K562 (cell line): ENCODE measurements around the gene EIF4E2. TPM values are rescaled to one million over a fixed set of nuclear protein-coding genes. Genes with fewer than 3 reads are reported as not detected.
A peak's percentile ranks its signal among the peaks of the same experiment; 100 is the strongest.

Experiments used
- ARHGAP35 ChIP-seq: fragments of 450-650 bp; IDR thresholded peaks from 2 replicates; pipeline ENCODE4 v1.6.1; 2018; ENCODE audit not compliant: partially characterized antibody
- CREB1 ChIP-seq, 2 experiments: sonication (generic) in 1 of 2; formaldehyde crosslinking in 1 of 2; IDR thresholded peaks; 2 replicates each; pipeline versions ENCODE4 v1.6.1 to v1.8.0; 2012 to 2022; ENCODE audit warnings: inconsistent platforms in 1 of 2, mild to moderate bottlenecking in 1 of 2, missing genetic modification reagents in 1 of 2, moderate library complexity in 1 of 2
- DNMT1 ChIP-seq: fragments of 450-650 bp; IDR thresholded peaks from 2 replicates; pipeline ENCODE4 v1.6.1; 2016; ENCODE audit warnings: antibody characterized with exemption, mild to moderate bottlenecking
- EWSR1 ChIP-seq: fragments of 450-650 bp; IDR thresholded peaks from 2 replicates; pipeline ENCODE4 v1.6.1; 2018; ENCODE audit warnings: borderline replicate concordance, mild to moderate bottlenecking, low read depth, moderate library complexity; ENCODE audit not compliant: partially characterized antibody
- GTF2F1 ChIP-seq: IDR thresholded peaks from 2 replicates; pipeline ENCODE4 v1.6.1; 2011; ENCODE audit warnings: low read depth, low read length, improper control_type of control experiment
- MYBL2 ChIP-seq, 2 experiments: fragments of 450-650 bp in 1 of 2; sonication (generic) in 1 of 2; formaldehyde crosslinking in 1 of 2; IDR thresholded peaks; 2 replicates each; pipeline versions ENCODE4 v1.6.1 to v1.8.1; 2017 to 2022; ENCODE audit warnings: borderline replicate concordance in 1 of 2, inconsistent platforms in 1 of 2, low read depth in 1 of 2, mild to moderate bottlenecking in 1 of 2, missing genetic modification reagents in 1 of 2, moderate library complexity in 1 of 2
- NFRKB ChIP-seq: fragments of 450-650 bp; IDR thresholded peaks from 2 replicates; pipeline ENCODE4 v1.6.1; 2016; ENCODE audit warnings: low read depth
- PHF21A ChIP-seq: fragments of 450-650 bp; IDR thresholded peaks from 2 replicates; pipeline ENCODE4 v1.6.1; 2017; ENCODE audit warnings: low read depth, borderline replicate concordance
- PURB ChIP-seq: sonication (generic); formaldehyde crosslinking; IDR thresholded peaks from 2 replicates; pipeline ENCODE4 v1.9.0; 2021; ENCODE audit warnings: low read depth, mild to moderate bottlenecking, missing genetic modification reagents
- RBFOX2 ChIP-seq: fragments of 200-400 bp; formaldehyde crosslinking; IDR thresholded peaks from 2 replicates; pipeline ENCODE4 v1.6.1; 2017; ENCODE audit warnings: low read depth, mild to moderate bottlenecking, low read length, moderate library complexity
- SIRT6 ChIP-seq: IDR thresholded peaks from one replicate; pipeline ENCODE4 v1.6.1; 2012; ENCODE audit warnings: low read depth, mild to moderate bottlenecking, control low read depth, inconsistent platforms, low read length, moderate library complexity
- TRIM28 ChIP-seq: fragments of 450-650 bp; IDR thresholded peaks from 2 replicates; pipeline ENCODE4 v1.6.1; 2017
- XRCC4 ChIP-seq: IDR thresholded peaks from one replicate; pipeline ENCODE4 v1.6.1; 2011; ENCODE audit not compliant: insufficient read depth, insufficient read length; ENCODE audit errors: extremely low read depth
- ZNF263 ChIP-seq: sonication (generic); formaldehyde crosslinking; IDR thresholded peaks from 2 replicates; pipeline ENCODE4 v1.8.0; 2022; ENCODE audit warnings: mild to moderate bottlenecking, missing genetic modification reagents, borderline replicate concordance
- ZNF609 ChIP-seq: sonication (generic); formaldehyde crosslinking; IDR thresholded peaks from 2 replicates; pipeline ENCODE4 v1.8.1; 2023; ENCODE audit warnings: missing genetic modification reagents, mild to moderate bottlenecking, borderline replicate concordance
- polyA plus RNA-seq, 8 experiments: library from polyadenylated mRNA; depleted of rRNA in 4 of 8; stranded (reverse) in 5 of 8; unstranded in 3 of 8; fragments of >200 nt; fragmentation: Nextera tagmentation in 2 of 8; fragmentation: Illumina TruSeq in 1 of 8; extraction: Ambion mirVana in 2 of 8; extraction: Trizol in 1 of 8; gene quantifications; 2 replicates each; pipeline versions ENCODE4 v1.2.1 to v1.2.3, GENCODE V29; 2011 to 2014; ENCODE audit warnings: inconsistent platforms in 1 of 8, missing spikeins in 1 of 8
- total RNA-seq, 7 experiments: library from RNA; depleted of rRNA in 6 of 7; stranded (reverse); fragments of >200 nt in 6 of 7; fragmentation: Illumina TruSeq in 2 of 7; extraction: Trizol in 2 of 7; gene quantifications; 2 replicates each; pipeline versions ENCODE4 v1.2.1 to v1.2.3, GENCODE V29; 2011 to 2021; ENCODE audit warnings: low replicate concordance in 1 of 7
- TF ChIP-seq, protein P1 (sequence below): fragments of 450-650 bp; formaldehyde crosslinking; IDR thresholded peaks from 2 replicates; pipeline ENCODE4 v1.4.0; 2020; ENCODE audit warnings: mild to moderate bottlenecking, moderate library complexity
- TF ChIP-seq, protein P2 (sequence below): sonication (generic); formaldehyde crosslinking; IDR thresholded peaks from 2 replicates; pipeline ENCODE4 v1.8.0; 2022; ENCODE audit warnings: missing genetic modification reagents, mild to moderate bottlenecking, moderate library complexity, borderline replicate concordance
- TF ChIP-seq, protein P3 (sequence below): fragments of 250-450 bp; sonication (Bioruptor Pico); IDR thresholded peaks from 2 replicates; pipeline ENCODE4 v1.8.0; 2021; ENCODE audit warnings: mild to moderate bottlenecking, moderate library complexity

EIF4E2 gene
- total and polyA plus RNA-seq, 9 of the 15 experiments (the other 6 are each of a cell fraction or from before 2014, with no cell fraction given): 33.9 to 169 (median 77.5) TPM

DNA sequence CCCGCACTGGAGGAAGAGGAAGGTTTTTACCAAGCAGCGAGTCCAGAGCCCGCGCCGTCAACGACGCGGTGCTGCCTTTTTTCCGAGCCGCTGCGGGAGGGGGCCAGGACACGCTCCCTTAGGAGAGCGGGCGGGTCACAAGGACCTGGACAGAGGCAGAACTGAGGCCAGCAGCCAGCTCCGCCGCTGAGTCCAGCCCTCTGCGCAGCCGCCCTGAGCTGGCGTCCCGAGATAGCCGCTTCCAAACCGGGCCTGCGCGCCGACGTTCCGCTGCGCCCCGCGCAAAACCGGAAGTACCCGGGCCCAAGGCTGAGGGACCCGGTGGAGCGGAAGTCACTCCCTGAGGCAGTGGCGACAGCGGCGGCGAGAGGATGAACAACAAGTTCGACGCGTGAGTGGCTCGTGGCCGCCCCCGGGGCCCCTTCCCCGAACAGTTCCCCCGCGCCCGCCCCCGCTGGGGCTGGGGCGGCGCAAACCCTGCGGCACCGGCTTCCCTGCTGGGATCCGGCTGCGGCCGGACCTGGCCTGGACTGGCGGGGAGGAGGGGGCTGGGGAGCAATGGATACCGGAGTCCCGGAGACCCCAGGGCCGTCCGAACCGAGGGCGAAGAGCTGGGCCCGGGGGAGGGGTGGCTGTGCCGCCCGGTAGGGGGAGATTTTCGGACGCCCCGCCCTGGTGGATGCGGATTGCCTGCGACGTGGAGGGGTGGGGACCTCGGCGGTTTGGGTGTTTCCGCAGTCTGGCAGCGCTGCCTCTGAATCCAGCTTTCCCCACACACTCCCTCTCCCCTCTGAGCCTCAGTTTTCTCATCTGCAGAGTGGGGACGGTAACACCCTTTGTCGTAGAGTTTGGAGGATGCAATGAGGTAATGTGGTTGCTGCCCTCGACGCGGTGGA, at the start of gene EIF4E2, which contains the start of gene TIGD1 (continued):
- TF ChIP-seq, protein P1, sequence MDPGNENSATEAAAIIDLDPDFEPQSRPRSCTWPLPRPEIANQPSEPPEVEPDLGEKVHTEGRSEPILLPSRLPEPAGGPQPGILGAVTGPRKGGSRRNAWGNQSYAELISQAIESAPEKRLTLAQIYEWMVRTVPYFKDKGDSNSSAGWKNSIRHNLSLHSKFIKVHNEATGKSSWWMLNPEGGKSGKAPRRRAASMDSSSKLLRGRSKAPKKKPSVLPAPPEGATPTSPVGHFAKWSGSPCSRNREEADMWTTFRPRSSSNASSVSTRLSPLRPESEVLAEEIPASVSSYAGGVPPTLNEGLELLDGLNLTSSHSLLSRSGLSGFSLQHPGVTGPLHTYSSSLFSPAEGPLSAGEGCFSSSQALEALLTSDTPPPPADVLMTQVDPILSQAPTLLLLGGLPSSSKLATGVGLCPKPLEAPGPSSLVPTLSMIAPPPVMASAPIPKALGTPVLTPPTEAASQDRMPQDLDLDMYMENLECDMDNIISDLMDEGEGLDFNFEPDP: no peak
- no peak for TF ChIP-seq NFRKB
- TF ChIP-seq, protein P2, sequence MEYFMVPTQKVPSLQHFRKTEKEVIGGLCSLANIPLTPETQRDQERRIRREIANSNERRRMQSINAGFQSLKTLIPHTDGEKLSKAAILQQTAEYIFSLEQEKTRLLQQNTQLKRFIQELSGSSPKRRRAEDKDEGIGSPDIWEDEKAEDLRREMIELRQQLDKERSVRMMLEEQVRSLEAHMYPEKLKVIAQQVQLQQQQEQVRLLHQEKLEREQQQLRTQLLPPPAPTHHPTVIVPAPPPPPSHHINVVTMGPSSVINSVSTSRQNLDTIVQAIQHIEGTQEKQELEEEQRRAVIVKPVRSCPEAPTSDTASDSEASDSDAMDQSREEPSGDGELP (CRISPR knock-in tag): peak; percentile 65; the same call in 1 of the 2 replicates
- no peak for TF ChIP-seq GTF2F1
- peak; percentile 42; the same call in 1 of the 2 replicates for TF ChIP-seq TRIM28
- TF ChIP-seq MYBL2 (IDR thresholded peaks at IDR 0.05; ENCODE audit: low read depth): no peak
- no peak for TF ChIP-seq MYBL2 (CRISPR knock-in tag; IDR thresholded peaks at IDR 0.05; ENCODE audit: borderline replicate concordance)
- TF ChIP-seq, protein P3, sequence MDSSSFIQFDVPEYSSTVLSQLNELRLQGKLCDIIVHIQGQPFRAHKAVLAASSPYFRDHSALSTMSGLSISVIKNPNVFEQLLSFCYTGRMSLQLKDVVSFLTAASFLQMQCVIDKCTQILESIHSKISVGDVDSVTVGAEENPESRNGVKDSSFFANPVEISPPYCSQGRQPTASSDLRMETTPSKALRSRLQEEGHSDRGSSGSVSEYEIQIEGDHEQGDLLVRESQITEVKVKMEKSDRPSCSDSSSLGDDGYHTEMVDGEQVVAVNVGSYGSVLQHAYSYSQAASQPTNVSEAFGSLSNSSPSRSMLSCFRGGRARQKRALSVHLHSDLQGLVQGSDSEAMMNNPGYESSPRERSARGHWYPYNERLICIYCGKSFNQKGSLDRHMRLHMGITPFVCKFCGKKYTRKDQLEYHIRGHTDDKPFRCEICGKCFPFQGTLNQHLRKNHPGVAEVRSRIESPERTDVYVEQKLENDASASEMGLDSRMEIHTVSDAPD: no peak
- no peak for TF ChIP-seq ZNF609 (CRISPR knock-in tag)
- TF ChIP-seq ARHGAP35: no peak
- TF ChIP-seq DNMT1: no peak
- TF ChIP-seq ZNF263: peak; percentile 37; the same call in 1 of the 2 replicates
- no peak for TF ChIP-seq SIRT6
- no peak for TF ChIP-seq EWSR1
- TF ChIP-seq RBFOX2: peak; percentile 93
- TF ChIP-seq XRCC4: no peak
- no peak for TF ChIP-seq PURB (CRISPR knock-in tag)
- no peak; the same call in 1 of the 2 replicates for TF ChIP-seq CREB1 (IDR thresholded peaks at IDR 0.05)
- TF ChIP-seq CREB1 (CRISPR knock-in tag; IDR thresholded peaks at IDR 0.05): peak; percentile 82
- no peak for TF ChIP-seq PHF21A
